A549 (cell line): ENCODE data around the gene SLC9A9. TPM values are rescaled to one million over a fixed set of nuclear protein-coding genes. Genes with fewer than 3 reads are reported as not detected.

Experiments
- ATAC-seq, 2 experiments: fragments of 200-7000 bp in 1 of 2; fragments of >200 bp in 1 of 2; cut with Nextera tagmentation in 1 of 2; cut with Tn5 transposase in 1 of 2; 3 replicates each; pipeline versions ENCODE4 v1.8.0 to v1.9.1; 2018 to 2020; ENCODE audit warnings: mild to moderate bottlenecking in 1 of 2, moderate library complexity in 1 of 2
- CTCF ChIA-PET: fragments of 300-600 bp; sonication (Branson Sonifier 250); formaldehyde crosslinking; extraction: SDS; loops from one replicate; lab custom pipeline; 2021; ENCODE audit warnings: antibody characterized with exemption, inconsistent platforms; lab: Yijun Ruan, JAX
- POLR2A ChIA-PET: fragments of 350-600 bp; formaldehyde crosslinking; extraction: SDS; loops from one replicate; lab custom pipeline; 2021; ENCODE audit warnings: antibody characterized with exemption, inconsistent platforms; lab: Yijun Ruan, JAX
- DNase-seq, 2 experiments: peaks; one replicate each; pipeline versions ENCODE4 v3.0.0 to v3.0.0-alpha.2; 2011 to 2016; ENCODE audit warnings: low read depth in 1 of 2, low spot score in 1 of 2
- FAIRE-seq: peaks from 2 replicates; lab custom pipeline; 2011; peaks lifted over from hg19 to GRCh38; lab: Jason Lieb, UNC
- H3K27ac ChIP-seq, 2 experiments: fragments of >200 bp; sonication (Bioruptor Twin); formaldehyde crosslinking; 3 replicates each; pipeline ENCODE4 v1.5.1; 2016 to 2017
- H3K4me1 ChIP-seq: fragments of >200 bp; sonication (Bioruptor Twin); formaldehyde crosslinking; 3 replicates; pipeline ENCODE4 v1.6.1; 2016
- H3K4me2 ChIP-seq: fragments of >200 bp; sonication (Bioruptor Twin); formaldehyde crosslinking; 3 replicates; pipeline ENCODE4 v1.6.1; 2016
- H3K4me3 ChIP-seq: fragments of >200 bp; sonication (Bioruptor Twin); formaldehyde crosslinking; 3 replicates; pipeline ENCODE4 v1.5.1; 2016
- H3K9me3 ChIP-seq: fragments of >200 bp; sonication (Bioruptor Twin); formaldehyde crosslinking; 3 replicates; pipeline ENCODE4 v1.6.1; 2016
- BHLHE40 ChIP-seq: IDR thresholded peaks from 2 replicates; pipeline ENCODE4 v1.6.1; 2012; ENCODE audit warnings: low read depth, low read length, inconsistent platforms
- CHD2 ChIP-seq: fragments of 150-350 bp; IDR thresholded peaks from 2 replicates; pipeline ENCODE4 v1.6.1; 2014; ENCODE audit warnings: low read length; ENCODE audit not compliant: partially characterized antibody
- CHD4 ChIP-seq: fragments of 200-600 bp; sonication (generic); IDR thresholded peaks from 2 replicates; pipeline ENCODE4 v1.6.1; 2016; ENCODE audit warnings: antibody characterized with exemption, mild to moderate bottlenecking, borderline replicate concordance
- EP300 ChIP-seq, 2 experiments: fragments of >200 bp; sonication (Bioruptor Twin); formaldehyde crosslinking; IDR thresholded peaks; 2 replicates in 1 of 2; 3 replicates in 1 of 2; pipeline ENCODE4 v1.6.1; 2016 to 2017
- FOXS1 ChIP-seq: fragments of 250-450 bp; sonication (Bioruptor Pico); IDR thresholded peaks from 2 replicates; pipeline ENCODE4 v1.5.0; 2020; ENCODE audit warnings: mild to moderate bottlenecking, moderate library complexity
- HMGXB4 ChIP-seq: fragments of 250-450 bp; sonication (Bioruptor Pico); IDR thresholded peaks from 2 replicates; pipeline ENCODE4 v1.5.0; 2021; ENCODE audit warnings: mild to moderate bottlenecking, moderate library complexity, borderline replicate concordance
- HOXB5 ChIP-seq: fragments of 250-450 bp; sonication (Bioruptor Pico); IDR thresholded peaks from 2 replicates; pipeline ENCODE4 v1.5.0; 2020; ENCODE audit warnings: mild to moderate bottlenecking, moderate library complexity
- KDM5A ChIP-seq: fragments of 200-600 bp; sonication (generic); IDR thresholded peaks from 2 replicates; pipeline ENCODE4 v1.6.1; 2016; ENCODE audit warnings: antibody characterized with exemption, mild to moderate bottlenecking
- MAZ ChIP-seq: fragments of 150-350 bp; IDR thresholded peaks from 2 replicates; pipeline ENCODE4 v1.6.1; 2014; ENCODE audit warnings: antibody characterized with exemption, low read depth, low read length, borderline replicate concordance
- NPAS2 ChIP-seq: fragments of 250-450 bp; sonication (Bioruptor Pico); IDR thresholded peaks from 2 replicates; pipeline ENCODE4 v1.8.0; 2022; ENCODE audit warnings: mild to moderate bottlenecking, moderate library complexity, borderline replicate concordance
- POLR2A ChIP-seq: IDR thresholded peaks from 2 replicates; pipeline ENCODE4 v1.6.1; 2012; ENCODE audit warnings: mild to moderate bottlenecking, low read length
- POLR2AphosphoS2 ChIP-seq: conservative IDR thresholded peaks from 2 replicates; pipeline ENCODE4 v1.6.1; 2012; ENCODE audit warnings: low read length, improper control_type of control experiment, inconsistent platforms
- SMC3 ChIP-seq: fragments of >200 bp; sonication (Bioruptor Twin); formaldehyde crosslinking; IDR thresholded peaks from 3 replicates; pipeline ENCODE4 v1.6.1; 2018; ENCODE audit warnings: inconsistent platforms
- ZFP36 ChIP-seq: fragments of 450-650 bp; IDR thresholded peaks from 2 replicates; pipeline ENCODE4 v1.6.1; 2014; ENCODE audit warnings: borderline replicate concordance; ENCODE audit not compliant: partially characterized antibody
- WGBS: methylation state at CpG from one replicate; pipeline ENCODE4 v1.1.6; 2017; ENCODE audit errors: missing lambda C conversion rate; 5-methylcytosine and 5-hydroxymethylcytosine counted together
- polyA plus RNA-seq, 4 experiments: library from polyadenylated mRNA; depleted of rRNA in 3 of 4; stranded (reverse); fragments of >200 nt; fragmentation: RNase III in 1 of 4; extraction: RNeasy Plus Mini Kit Qiagen cat#74134 plus additional on column Dnase treatment in 1 of 4; gene quantifications; 2 replicates in 3 of 4; 3 replicates in 1 of 4; pipeline ENCODE4 v1.2.3, GENCODE V29; 2011 to 2017
- TF ChIP-seq, protein P1 (sequence below): IDR thresholded peaks from 2 replicates; pipeline ENCODE4 v1.6.1; 2012; ENCODE audit warnings: low read depth, borderline replicate concordance
- TF ChIP-seq, protein P2 (sequence below): fragments of 450-650 bp; IDR thresholded peaks from 2 replicates; pipeline ENCODE4 v1.6.1; 2014; ENCODE audit warnings: antibody characterized with exemption

Gene SLC9A9
- polyA plus RNA-seq, 2 of the 4 experiments (the other 2 are of a cell fraction), result 0.10 to 0.32 TPM

GRCh38 chr3:143884861-143885260, 36.6 kb upstream of the SLC9A9 start:
- FAIRE-seq (no peak), ATAC-seq (no peak), DNase-seq (no peak)
- Histone ChIP-seq H3K9me3 (no peaks in the 10 kb centered on the region), H3K4me3 (no peak overlapping the region), H3K27ac (no peak overlapping the region), H3K4me2 (no peak overlapping the region), H3K4me1 (no peaks in the 10 kb centered on the region)
- TF ChIP-seq HMGXB4 (CRISPR knock-in tag) (no peak), EP300 (IDR thresholded peaks at IDR 0.05) (no peak), ZFP36 (no peak), BHLHE40 (no peak)
- ChIA-PET POLR2A (interaction anchor here (1.3 kb wide), 1 partner anchor 87 kb away, joined by 6 read pairs; the partner anchor contains the start of gene DIPK2A), CTCF (interaction anchor here (1.1 to 3.3 kb wide), 7 partner anchors 7 to 90 kb away, joined by 3 to 28 read pairs (median 4); no protein-coding TSS in a partner anchor)
- 13% methylated on average over 3 of the region's 3 CpGs for WGBS

DNA sequence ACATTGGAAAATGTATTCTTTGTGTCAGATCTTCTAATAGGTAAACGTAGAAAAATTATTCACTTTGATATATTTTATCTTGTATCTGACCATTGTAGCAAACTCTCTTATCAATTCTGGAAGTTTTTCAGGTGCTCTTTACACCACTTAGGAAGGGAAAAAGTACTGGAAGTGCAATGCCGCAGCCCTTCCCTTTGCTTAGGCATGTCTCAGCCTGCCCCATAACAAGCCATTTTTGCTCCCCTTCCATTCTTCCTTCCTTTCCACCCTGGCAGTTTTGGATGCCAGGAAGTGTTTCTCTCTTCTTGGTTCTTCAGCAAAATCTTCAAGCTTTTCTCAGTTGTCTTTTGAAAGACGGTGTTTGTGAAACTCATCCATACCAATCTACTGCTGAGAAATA, 34.9 kb upstream of the SLC9A9 start:
- no peak overlapping the region for H3K4me3 ChIP-seq
- ATAC-seq (no peak), FAIRE-seq (no peak), DNase-seq (no peak)
- ChIA-PET POLR2A (no interaction called here), CTCF (interaction anchor here (0.7 to 1.6 kb wide), 2 partner anchors 11 to 233 kb away, joined by 3 to 5 read pairs; no protein-coding TSS in a partner anchor)
- WGBS, result 53% methylated on average over 3 of the region's 3 CpGs
- H3K27ac ChIP-seq, result no peak overlapping the region
- TF ChIP-seq CHD2 (no peak), CHD4 (no peak), MAZ (no peak), HOXB5 (no peak)
- TF ChIP-seq, protein P1, sequence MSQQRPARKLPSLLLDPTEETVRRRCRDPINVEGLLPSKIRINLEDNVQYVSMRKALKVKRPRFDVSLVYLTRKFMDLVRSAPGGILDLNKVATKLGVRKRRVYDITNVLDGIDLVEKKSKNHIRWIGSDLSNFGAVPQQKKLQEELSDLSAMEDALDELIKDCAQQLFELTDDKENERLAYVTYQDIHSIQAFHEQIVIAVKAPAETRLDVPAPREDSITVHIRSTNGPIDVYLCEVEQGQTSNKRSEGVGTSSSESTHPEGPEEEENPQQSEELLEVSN, result no peak
- no peaks in the 10 kb centered on the region for H3K4me1 ChIP-seq
- no peaks in the 10 kb centered on the region for H3K9me3 ChIP-seq
- H3K4me2 ChIP-seq, result no peak overlapping the region

- TF ChIP-seq, protein P2, sequence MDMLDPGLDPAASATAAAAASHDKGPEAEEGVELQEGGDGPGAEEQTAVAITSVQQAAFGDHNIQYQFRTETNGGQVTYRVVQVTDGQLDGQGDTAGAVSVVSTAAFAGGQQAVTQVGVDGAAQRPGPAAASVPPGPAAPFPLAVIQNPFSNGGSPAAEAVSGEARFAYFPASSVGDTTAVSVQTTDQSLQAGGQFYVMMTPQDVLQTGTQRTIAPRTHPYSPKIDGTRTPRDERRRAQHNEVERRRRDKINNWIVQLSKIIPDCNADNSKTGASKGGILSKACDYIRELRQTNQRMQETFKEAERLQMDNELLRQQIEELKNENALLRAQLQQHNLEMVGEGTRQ, result no peak
- TF ChIP-seq FOXS1 (CRISPR knock-in tag), result no peak
- no peak for TF ChIP-seq KDM5A
- no peak for TF ChIP-seq HMGXB4 (CRISPR knock-in tag)
- no peak for TF ChIP-seq NPAS2 (CRISPR knock-in tag)
- TF ChIP-seq POLR2A, result no peak
- TF ChIP-seq POLR2AphosphoS2, result no peak
- TF ChIP-seq SMC3, result no peak
- TF ChIP-seq, all 56 proteins: peak for 0
- FAIRE-seq, result no peak
Observed at GRCh38 chr3:143881095-143881494, 32.8 kb upstream of the SLC9A9 start.

More at GRCh38 chr3:143881095-143881494, 32.8 kb upstream of the SLC9A9 start:
- H3K9me3 ChIP-seq, result no peaks in the 10 kb centered on the region
- 48% methylated on average over 2 of the region's 3 CpGs for WGBS
- no peak overlapping the region for H3K27ac ChIP-seq
- H3K4me2 ChIP-seq, result no peak overlapping the region
- H3K4me1 ChIP-seq, result no peaks in the 10 kb centered on the region
- CTCF ChIA-PET, result no interaction called here
- no peak for DNase-seq
- ATAC-seq, result no peak
- H3K4me3 ChIP-seq, result no peak overlapping the region
- POLR2A ChIA-PET, result no interaction called here
